NT2/D1 (cell line): Measurements from ENCODE around the gene CYP11A1.
A peak's percentile ranks its signal among the peaks of the same experiment; 100 is the strongest.

Source experiments
- DNase-seq: peaks from one replicate; pipeline ENCODE4 v3.0.0-alpha.2; 2011; ENCODE audit warnings: low read depth, low spot score
- H3K27me3 ChIP-seq: 2 replicates; pipeline ENCODE4 v1.6.0; 2011; ENCODE audit warnings: mild to moderate bottlenecking; ENCODE audit not compliant: insufficient read length, insufficient read depth
- H3K36me3 ChIP-seq: 2 replicates; pipeline ENCODE4 v1.6.1; 2011; ENCODE audit warnings: mild to moderate bottlenecking, low read length, mixed read lengths; ENCODE audit not compliant: insufficient read depth, insufficient read length
- H3K4me1 ChIP-seq: 2 replicates; pipeline ENCODE4 v1.5.1; 2011; ENCODE audit not compliant: insufficient read depth, insufficient read length
- H3K4me3 ChIP-seq: 2 replicates; pipeline ENCODE4 v1.5.1; 2011; ENCODE audit warnings: low read depth; ENCODE audit not compliant: insufficient read length
- H3K9ac ChIP-seq: 2 replicates; pipeline ENCODE4 v1.6.0; 2011; ENCODE audit warnings: low read depth; ENCODE audit not compliant: insufficient read length
- H3K9me3 ChIP-seq: 2 replicates; pipeline ENCODE4 v1.5.1; 2011; ENCODE audit warnings: mild to moderate bottlenecking, low read length; ENCODE audit not compliant: insufficient read depth
- SUZ12 ChIP-seq: IDR thresholded peaks from 2 replicates; pipeline ENCODE4 v1.6.1; 2011; ENCODE audit not compliant: insufficient read length, insufficient read depth; ENCODE audit errors: extremely low read depth
- YY1 ChIP-seq: IDR thresholded peaks from 2 replicates; pipeline ENCODE4 v1.6.1; 2011; ENCODE audit not compliant: insufficient read length, insufficient read depth
- ZNF274 ChIP-seq: IDR thresholded peaks from 2 replicates; pipeline ENCODE4 v1.6.1; 2011; ENCODE audit warnings: mild to moderate bottlenecking, low read depth, low read length

CYP11A1 gene

GRCh38 chr15:74412159-74412558, 44.7 kb upstream of the CYP11A1 start:
- Histone ChIP-seq H3K27me3 (no peaks in the 10 kb centered on the region), H3K36me3 (peaks cover 71% of the 10 kb centered on the region), H3K9ac (no peak overlapping the region), H3K9me3 (no peaks in the 10 kb centered on the region), H3K4me3 (no peak overlapping the region), H3K4me1 (peaks cover 25% of the 10 kb centered on the region)
- TF ChIP-seq SUZ12 (no peak), ZNF274 (no peak), YY1 (no peak)
- DNase-seq, result no peak

GRCh38 chr15:74411686-74412085, 44.2 kb upstream of the CYP11A1 start:
- no peak for DNase-seq
- Histone ChIP-seq H3K4me3 (no peak overlapping the region), H3K9me3 (no peaks in the 10 kb centered on the region), H3K9ac (peak overlapping the region; percentile 42), H3K36me3 (peaks cover 66% of the 10 kb centered on the region), H3K27me3 (no peaks in the 10 kb centered on the region), H3K4me1 (peaks cover 28% of the 10 kb centered on the region)
- TF ChIP-seq YY1, result no peak
- no peak for TF ChIP-seq SUZ12
- TF ChIP-seq ZNF274, result no peak

GRCh38 chr15:74410502-74410901, 43.1 kb upstream of the CYP11A1 start:
- DNase-seq, result no peak
- Histone ChIP-seq H3K4me1 (peaks cover 32% of the 10 kb centered on the region), H3K9ac (no peak overlapping the region), H3K36me3 (peaks cover 54% of the 10 kb centered on the region), H3K27me3 (no peaks in the 10 kb centered on the region), H3K4me3 (no peak overlapping the region), H3K9me3 (no peaks in the 10 kb centered on the region)
- TF ChIP-seq YY1 (no peak), ZNF274 (no peak), SUZ12 (no peak)

- Histone ChIP-seq H3K27me3 (no peaks in the 10 kb centered on the region), H3K9ac (peak overlapping the region; percentile 35), H3K9me3 (no peaks in the 10 kb centered on the region), H3K36me3 (peaks cover 42% of the 10 kb centered on the region), H3K4me3 (no peak overlapping the region), H3K4me1 (peaks cover 30% of the 10 kb centered on the region)
- TF ChIP-seq YY1 (no peak), SUZ12 (no peak), ZNF274 (no peak)
- no peak for DNase-seq
Observed at GRCh38 chr15:74409225-74409624, 41.8 kb upstream of the CYP11A1 start.

GRCh38 chr15:74408815-74409214, 41.4 kb upstream of the CYP11A1 start:
- DNase-seq, result no peak
- TF ChIP-seq YY1, result no peak
- TF ChIP-seq ZNF274, result no peak
- no peak for TF ChIP-seq SUZ12
- peaks cover 38% of the 10 kb centered on the region for H3K36me3 ChIP-seq
- peaks cover 29% of the 10 kb centered on the region for H3K4me1 ChIP-seq
- no peaks in the 10 kb centered on the region for H3K9me3 ChIP-seq
- peak overlapping the region; percentile 35 for H3K9ac ChIP-seq
- H3K4me3 ChIP-seq, result no peak overlapping the region
- no peaks in the 10 kb centered on the region for H3K27me3 ChIP-seq

- peak overlapping the region; percentile 35 for H3K9ac ChIP-seq
- H3K9me3 ChIP-seq, result no peaks in the 10 kb centered on the region
- peaks cover 33% of the 10 kb centered on the region for H3K4me1 ChIP-seq
- H3K36me3 ChIP-seq, result peaks cover 34% of the 10 kb centered on the region
- TF ChIP-seq SUZ12 (no peak), ZNF274 (no peak), YY1 (no peak)
- no peak overlapping the region for H3K4me3 ChIP-seq
- DNase-seq, result no peak
- no peaks in the 10 kb centered on the region for H3K27me3 ChIP-seq
Observed at GRCh38 chr15:74408385-74408784, 40.9 kb upstream of the CYP11A1 start.

- H3K4me1 ChIP-seq, result peaks cover 41% of the 10 kb centered on the region
- H3K9ac ChIP-seq, result peak overlapping the region; percentile 4
- DNase-seq, result no peak
- no peaks in the 10 kb centered on the region for H3K27me3 ChIP-seq
- TF ChIP-seq ZNF274 (no peak), YY1 (no peak), SUZ12 (no peak)
- peaks cover 23% of the 10 kb centered on the region for H3K36me3 ChIP-seq
- H3K9me3 ChIP-seq, result no peaks in the 10 kb centered on the region
- H3K4me3 ChIP-seq, result no peak overlapping the region
Observed at GRCh38 chr15:74406992-74407705, 39.7 kb upstream of the CYP11A1 start.

- H3K36me3 ChIP-seq, result peaks cover 17% of the 10 kb centered on the region
- DNase-seq, result no peak
- TF ChIP-seq SUZ12, result no peak
- H3K4me1 ChIP-seq, result peaks cover 43% of the 10 kb centered on the region
- H3K9me3 ChIP-seq, result no peaks in the 10 kb centered on the region
- H3K27me3 ChIP-seq, result no peaks in the 10 kb centered on the region
- H3K4me3 ChIP-seq, result no peak overlapping the region
- no peak overlapping the region for H3K9ac ChIP-seq
Observed at GRCh38 chr15:74406517-74406916, 39.1 kb upstream of the CYP11A1 start.
